Measurements from ENCODE around the gene SLC29A3. TPM values are rescaled to one million over a fixed set of nuclear protein-coding genes. Genes with fewer than 3 reads are reported as not detected.

SLC29A3 gene
- polyA plus RNA-seq, 1 donor (not counting 4 experiments of a cell fraction or from before 2014, with no cell fraction given), result 0.52 TPM

- Histone ChIP-seq H3K4me3 (ENCODE audit: control insufficient read depth in 2 of 3, extremely low read depth in 1 of 3, insufficient read depth in 2 of 3, low read depth in 1 of 3, low read length in 3 of 3) (no peak overlapping the region), H3K4me2 (ENCODE audit: control insufficient read depth, extremely low read depth, insufficient read depth, low read depth, low read length) (no peak overlapping the region), H3K36me3 (ENCODE audit: control insufficient read depth in 2 of 2, extremely low read depth in 1 of 2, insufficient read depth in 2 of 2, low read length in 2 of 2) (peaks cover 0 to 2% of the 10 kb centered on the region in 2 experiments), H3K4me1 (ENCODE audit: control insufficient read depth, extremely low read depth, insufficient read depth, low read length) (peaks cover 4% of the 10 kb centered on the region), H3K27me3 (ENCODE audit: control insufficient read depth, extremely low read depth, insufficient read depth, low read length) (no peaks in the 10 kb centered on the region), H3K79me2 (ENCODE audit: control insufficient read depth, insufficient read depth, low read length) (no peaks in the 10 kb centered on the region), H3K27ac (ENCODE audit: control insufficient read depth, insufficient read depth, low read length) (no peak overlapping the region), H3K9me3 (ENCODE audit: control insufficient read depth, low read depth, low read length) (no peaks in the 10 kb centered on the region), H3K9ac (ENCODE audit: control insufficient read depth, extremely low read depth, insufficient read depth, low read length) (no peak overlapping the region), H4K20me1 (ENCODE audit: control insufficient read depth, extremely low read depth, insufficient read depth, low read length) (peaks cover 10% of the 10 kb centered on the region), H3K9me1 (ENCODE audit: control insufficient read depth, extremely low read depth, insufficient read depth, low read length) (no peaks in the 10 kb centered on the region), H2AFZ (ENCODE audit: control insufficient read depth, low read length) (no peak overlapping the region)
- TF ChIP-seq CTCF (optimal IDR thresholded peaks at IDR 0.05 in 1 of 3, IDR thresholded peaks at IDR 0.05 in 1 of 3, conservative IDR thresholded peaks at IDR 0.05 in 1 of 3; ENCODE audit: extremely low read depth in 1 of 3, insufficient read depth in 2 of 3, low read length in 3 of 3), result no peak
- TF ChIP-seq EZH2 (IDR thresholded peaks at IDR 0.05; ENCODE audit: low read length), result no peak
- FAIRE-seq (no peak), DNase-seq (ENCODE audit: low read depth, low spot score) (no peak)
- dilution Hi-C loops (cut with MboI; ENCODE audit: extremely low pct_ligation_motif_present, low sequenced_read_pairs), result no loop called here
Measured at GRCh38 chr10:71290331-71290730, 28.7 kb upstream of the SLC29A3 start.

- Histone ChIP-seq H3K4me1 (ENCODE audit: control insufficient read depth, extremely low read depth, insufficient read depth, low read length) (peaks cover 4% of the 10 kb centered on the region), H3K9ac (ENCODE audit: control insufficient read depth, extremely low read depth, insufficient read depth, low read length) (no peak overlapping the region), H3K27me3 (ENCODE audit: control insufficient read depth, extremely low read depth, insufficient read depth, low read length) (no peaks in the 10 kb centered on the region), H2AFZ (ENCODE audit: control insufficient read depth, low read length) (no peak overlapping the region), H3K79me2 (ENCODE audit: control insufficient read depth, insufficient read depth, low read length) (no peaks in the 10 kb centered on the region), H3K36me3 (ENCODE audit: control insufficient read depth in 2 of 2, extremely low read depth in 1 of 2, insufficient read depth in 2 of 2, low read length in 2 of 2) (peaks cover 0 to 2% of the 10 kb centered on the region in 2 experiments), H3K4me3 (ENCODE audit: control insufficient read depth in 2 of 3, extremely low read depth in 1 of 3, insufficient read depth in 2 of 3, low read depth in 1 of 3, low read length in 3 of 3) (no peak overlapping the region), H4K20me1 (ENCODE audit: control insufficient read depth, extremely low read depth, insufficient read depth, low read length) (peaks cover 5% of the 10 kb centered on the region), H3K9me1 (ENCODE audit: control insufficient read depth, extremely low read depth, insufficient read depth, low read length) (no peaks in the 10 kb centered on the region), H3K27ac (ENCODE audit: control insufficient read depth, insufficient read depth, low read length) (no peak overlapping the region), H3K4me2 (ENCODE audit: control insufficient read depth, extremely low read depth, insufficient read depth, low read depth, low read length) (no peak overlapping the region), H3K9me3 (ENCODE audit: control insufficient read depth, low read depth, low read length) (no peaks in the 10 kb centered on the region)
- DNase-seq (ENCODE audit: low read depth, low spot score) (no peak), FAIRE-seq (no peak)
- dilution Hi-C loops (cut with MboI; ENCODE audit: extremely low pct_ligation_motif_present, low sequenced_read_pairs), result no loop called here
- TF ChIP-seq EZH2 (IDR thresholded peaks at IDR 0.05; ENCODE audit: low read length), result no peak
- no peak for TF ChIP-seq CTCF (optimal IDR thresholded peaks at IDR 0.05 in 1 of 3, IDR thresholded peaks at IDR 0.05 in 1 of 3, conservative IDR thresholded peaks at IDR 0.05 in 1 of 3; ENCODE audit: extremely low read depth in 1 of 3, insufficient read depth in 2 of 3, low read length in 3 of 3)
Measured at GRCh38 chr10:71290806-71291527, 28.1 kb upstream of the SLC29A3 start.
